GM19468 (cell line): ENCODE data around the gene CHI3L2.
"Not testable (repeated sequence)": the region's sequence is repeated elsewhere in the genome, so short reads cannot be mapped to it uniquely, and the experiment has no call there.

Source experiments
- ATAC-seq: cut with Tn5 transposase; IDR thresholded peaks from one replicate; pipeline ENCODE4 v1.9.1; 2021; ENCODE audit warnings: mild to moderate bottlenecking, moderate library complexity, moderate number of reproducible peaks; ENCODE audit not compliant: unreplicated experiment; ENCODE audit errors: extremely low read depth

The CHI3L2 gene

GRCh38 chr1:111201275-111202090, 26.0 kb upstream of the CHI3L2 start:
- ATAC-seq = no peak

- no peak for ATAC-seq
Observed at GRCh38 chr1:111202366-111202706, 25.2 kb upstream of the CHI3L2 start.

- ATAC-seq = no peak
Observed at GRCh38 chr1:111202707-111203623, 24.5 kb upstream of the CHI3L2 start.

GRCh38 chr1:111203681-111204200, 23.8 kb upstream of the CHI3L2 start:
- peak; percentile 37 for ATAC-seq

- peak; percentile 71 for ATAC-seq
Observed at GRCh38 chr1:111204201-111204982, 23.1 kb upstream of the CHI3L2 start.

GRCh38 chr1:111204983-111205713, 22.4 kb upstream of the CHI3L2 start:
- no peak for ATAC-seq

GRCh38 chr1:111205714-111206050, 21.8 kb upstream of the CHI3L2 start:
- no peak for ATAC-seq

- ATAC-seq = no peak
Observed at GRCh38 chr1:111208921-111209320, 18.6 kb upstream of the CHI3L2 start.

- ATAC-seq = no peak
Observed at GRCh38 chr1:111209622-111210021, 17.9 kb upstream of the CHI3L2 start.

GRCh38 chr1:111211921-111212320, 15.6 kb upstream of the CHI3L2 start:
- ATAC-seq = no peak

GRCh38 chr1:111212634-111213335, 14.7 kb upstream of the CHI3L2 start:
- no peak for ATAC-seq

- ATAC-seq = no peak
Observed at GRCh38 chr1:111213412-111213811, 14.1 kb upstream of the CHI3L2 start.

GRCh38 chr1:111214074-111214801, 13.3 kb upstream of the CHI3L2 start:
- no peak for ATAC-seq

GRCh38 chr1:111214884-111215283, 12.6 kb upstream of the CHI3L2 start:
- ATAC-seq = no peak

- not testable (repeated sequence) for ATAC-seq
Observed at GRCh38 chr1:111215285-111215684, 12.2 kb upstream of the CHI3L2 start.

- ATAC-seq = no peak
Observed at GRCh38 chr1:111216751-111217150, 10.8 kb upstream of the CHI3L2 start.

GRCh38 chr1:111217183-111217910, 10.2 kb upstream of the CHI3L2 start:
- no peak for ATAC-seq
